ENCODE measurements around the gene STOX1.

Gene STOX1

GRCh38 chr10:68877482-68878110, 50.3 kb downstream of the STOX1 start:
- TF ChIP-seq FOXP2 (optimal IDR thresholded peaks at IDR 0.05; ENCODE audit: borderline replicate concordance, extremely low read depth, extremely low read length, insufficient read depth), result no peak
- no peak for TF ChIP-seq SIN3A (IDR thresholded peaks at IDR 0.05; ENCODE audit: borderline replicate concordance, insufficient read depth, low read length)
- TF ChIP-seq TAF1 (IDR thresholded peaks at IDR 0.05; ENCODE audit: borderline replicate concordance, insufficient read depth, low read length), result no peak
- TF ChIP-seq REST (IDR thresholded peaks at IDR 0.05; ENCODE audit: insufficient read depth in 1 of 2, low read depth in 2 of 2, low read length in 2 of 2), result no peak
- no peak for TF ChIP-seq POLR2AphosphoS5 (IDR thresholded peaks at IDR 0.05; ENCODE audit: low read depth, low read length)

- TF ChIP-seq TAF1 (IDR thresholded peaks at IDR 0.05; ENCODE audit: borderline replicate concordance, insufficient read depth, low read length), result no peak
- TF ChIP-seq POLR2AphosphoS5 (IDR thresholded peaks at IDR 0.05; ENCODE audit: low read depth, low read length), result no peak
- TF ChIP-seq SIN3A (IDR thresholded peaks at IDR 0.05; ENCODE audit: borderline replicate concordance, insufficient read depth, low read length), result no peak
- TF ChIP-seq REST (IDR thresholded peaks at IDR 0.05; ENCODE audit: insufficient read depth in 1 of 2, low read depth in 2 of 2, low read length in 2 of 2), result no peak
- no peak for TF ChIP-seq FOXP2 (optimal IDR thresholded peaks at IDR 0.05; ENCODE audit: borderline replicate concordance, extremely low read depth, extremely low read length, insufficient read depth)
These were observed 51.2 kb downstream of the STOX1 start for GRCh38 chr10:68878496-68878895.

- no peak for TF ChIP-seq SIN3A (IDR thresholded peaks at IDR 0.05; ENCODE audit: borderline replicate concordance, insufficient read depth, low read length)
- TF ChIP-seq FOXP2 (optimal IDR thresholded peaks at IDR 0.05; ENCODE audit: borderline replicate concordance, extremely low read depth, extremely low read length, insufficient read depth), result no peak
- no peak for TF ChIP-seq REST (IDR thresholded peaks at IDR 0.05; ENCODE audit: insufficient read depth in 1 of 2, low read depth in 2 of 2, low read length in 2 of 2)
- TF ChIP-seq POLR2AphosphoS5 (IDR thresholded peaks at IDR 0.05; ENCODE audit: low read depth, low read length), result no peak
- no peak for TF ChIP-seq TAF1 (IDR thresholded peaks at IDR 0.05; ENCODE audit: borderline replicate concordance, insufficient read depth, low read length)
These were observed 52.3 kb downstream of the STOX1 start for GRCh38 chr10:68879628-68880027.

GRCh38 chr10:68880181-68880580, 52.9 kb downstream of the STOX1 start:
- TF ChIP-seq FOXP2 (optimal IDR thresholded peaks at IDR 0.05; ENCODE audit: borderline replicate concordance, extremely low read depth, extremely low read length, insufficient read depth) (no peak), SIN3A (IDR thresholded peaks at IDR 0.05; ENCODE audit: borderline replicate concordance, insufficient read depth, low read length) (no peak), POLR2AphosphoS5 (IDR thresholded peaks at IDR 0.05; ENCODE audit: low read depth, low read length) (no peak), TAF1 (IDR thresholded peaks at IDR 0.05; ENCODE audit: borderline replicate concordance, insufficient read depth, low read length) (no peak), REST (IDR thresholded peaks at IDR 0.05; ENCODE audit: insufficient read depth in 1 of 2, low read depth in 2 of 2, low read length in 2 of 2) (no peak)
